Measurements from ENCODE around the gene ROPN1B. TPM values are rescaled to one million over a fixed set of nuclear protein-coding genes. Genes with fewer than 3 reads are reported as not detected.

The ROPN1B gene
- total RNA-seq, 1 donor from 2014 or later, result 4.6 TPM

DNA sequence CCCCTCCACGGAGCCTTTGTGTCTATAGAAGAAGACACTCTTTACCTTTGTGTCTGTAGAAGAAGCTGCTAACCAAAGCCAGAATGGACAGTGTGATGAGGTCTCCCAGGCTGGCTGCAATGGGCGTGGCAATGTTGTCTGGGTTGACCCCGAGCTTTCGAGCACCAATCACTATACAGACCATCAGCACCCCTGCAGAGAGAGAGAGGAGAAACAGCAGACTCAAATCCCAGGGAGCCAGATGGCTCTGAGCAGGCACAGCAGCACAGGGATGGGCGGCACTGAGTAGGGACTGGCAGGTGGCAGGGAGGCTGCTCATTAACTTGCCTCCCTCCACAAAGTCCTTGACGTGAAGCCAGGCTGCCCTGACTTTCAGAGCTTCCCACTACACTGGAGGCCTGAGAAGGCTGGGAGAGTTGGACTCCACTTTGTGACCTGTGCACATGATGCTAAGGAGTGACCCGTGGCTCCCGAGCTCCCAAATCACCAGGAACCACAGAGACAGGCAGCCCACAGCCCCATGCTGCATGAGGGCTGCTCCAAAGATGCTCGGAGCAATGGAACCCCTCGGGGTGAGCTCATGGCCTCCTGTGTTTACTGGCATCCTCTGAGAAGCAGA is 53.9 kb downstream of the ROPN1B start:
- intact Hi-C loops (cut with DNase I), result no loop called here
- ATAC-seq (ENCODE audit: poor library complexity), result no peak
- DNase-seq, result no peak

DNA sequence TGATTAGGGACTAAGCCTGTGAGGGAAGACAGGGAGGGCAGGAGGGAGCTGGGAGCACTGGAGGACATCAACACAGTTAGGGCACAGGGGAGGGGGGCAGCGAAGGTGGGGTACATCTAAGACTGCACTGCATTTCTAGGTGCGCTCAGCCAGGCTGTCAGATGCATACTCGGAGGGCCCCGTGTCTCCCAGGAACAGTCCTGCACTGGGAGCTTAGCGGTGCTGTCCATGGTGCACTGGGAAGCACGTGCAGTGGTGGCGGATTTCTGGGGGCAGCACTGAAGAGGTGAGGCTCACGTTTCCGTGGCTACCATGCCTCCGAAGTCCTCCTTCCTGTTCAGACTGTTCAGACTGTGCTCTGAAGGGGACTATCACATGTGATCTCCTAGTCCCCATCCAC is 54.4 kb downstream of the ROPN1B start:
- intact Hi-C loops (cut with DNase I), result no loop called here
- ATAC-seq (ENCODE audit: poor library complexity) (no peak), DNase-seq (no peak)

DNA sequence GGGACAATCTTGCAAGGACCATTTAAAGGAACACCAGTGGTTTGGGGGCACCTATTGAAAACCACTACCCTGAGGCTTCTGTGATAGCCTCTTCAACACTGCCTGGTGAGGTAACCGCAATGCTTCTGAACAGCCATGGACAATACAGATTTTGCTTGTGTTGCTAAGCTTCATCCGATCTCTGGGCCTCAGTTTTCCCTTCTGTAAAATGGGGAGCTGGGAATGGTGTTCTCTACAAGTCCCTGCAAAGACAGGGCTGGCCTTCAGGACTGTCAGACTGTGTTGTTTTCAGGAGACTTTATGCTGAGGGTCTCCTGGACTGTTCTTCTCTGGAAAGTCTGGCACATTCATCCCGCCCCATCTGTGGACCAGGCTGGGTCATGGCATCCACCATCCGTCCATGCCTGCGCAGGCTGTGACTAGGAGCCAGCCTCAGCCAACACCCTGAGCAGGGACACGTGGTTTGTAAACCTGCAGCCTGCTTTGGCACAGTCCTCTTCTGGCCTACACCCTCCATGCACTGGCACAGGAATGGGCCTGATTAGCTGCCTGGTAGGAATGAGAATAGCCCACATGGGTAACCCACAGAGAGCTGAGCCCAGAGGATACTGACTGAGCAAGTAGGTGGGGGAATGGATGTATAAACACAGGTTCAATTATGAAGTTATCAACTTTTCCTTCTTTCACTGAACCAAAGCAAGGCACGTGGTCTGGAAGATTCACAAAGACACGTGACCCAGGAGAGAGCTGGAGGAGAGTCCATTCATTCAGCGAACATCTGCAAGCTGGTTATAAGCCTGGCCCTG is 55.3 kb downstream of the ROPN1B start:
- DNase-seq (no peak), ATAC-seq (ENCODE audit: poor library complexity) (peak; percentile 13)
- intact Hi-C loops (cut with DNase I), result no loop called here

DNA sequence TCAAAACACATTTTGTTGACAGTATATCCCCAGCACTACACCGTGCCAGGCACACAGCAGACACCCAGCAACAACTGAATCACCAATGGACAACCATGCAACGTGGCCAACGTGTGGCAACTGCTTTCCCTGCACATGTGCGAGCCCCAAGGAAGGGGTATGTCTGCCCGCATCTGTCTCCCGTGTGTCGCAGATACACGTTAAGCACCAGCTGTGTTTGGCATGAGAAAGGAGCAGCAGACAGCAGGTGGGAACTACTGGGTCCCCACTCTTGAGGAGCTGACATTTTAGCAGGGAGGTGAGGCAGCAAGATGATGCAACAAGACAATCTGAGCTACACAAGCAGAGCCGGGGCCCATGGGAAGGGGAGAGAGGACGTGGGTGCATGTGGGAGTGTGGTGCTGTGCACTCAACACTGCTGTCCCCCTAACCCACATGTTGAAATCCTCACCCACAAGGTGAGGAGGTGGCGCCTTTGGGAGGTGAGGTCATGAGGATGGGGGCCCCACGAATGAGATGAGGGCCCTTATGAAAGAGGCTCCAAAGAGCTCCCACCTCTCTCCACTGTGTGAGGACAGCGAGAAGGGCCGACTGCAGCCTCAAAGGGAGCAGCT is 56.2 kb downstream of the ROPN1B start:
- DNase-seq, result no peak
- ATAC-seq (ENCODE audit: poor library complexity), result no peak
- intact Hi-C loops (cut with DNase I), result no loop called here

DNA sequence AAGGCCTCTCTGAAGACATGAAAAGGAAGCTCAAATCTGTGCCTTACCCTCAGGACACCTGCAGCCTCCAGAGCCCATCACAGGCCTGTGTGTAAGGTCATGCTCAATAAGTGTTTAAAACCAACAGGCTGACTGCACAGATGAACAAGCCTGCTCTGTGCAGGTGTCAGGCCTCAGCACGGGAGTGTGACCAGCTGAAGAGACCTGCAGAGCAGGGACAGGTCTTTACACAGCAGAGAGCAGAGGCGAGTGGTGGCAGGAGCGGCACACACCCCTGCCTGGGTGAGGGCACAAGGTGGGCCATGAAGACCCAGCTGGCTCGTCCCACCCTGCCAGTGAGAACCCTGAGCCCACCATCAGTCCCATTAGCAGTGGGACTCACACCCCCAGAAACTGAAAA is 56.9 kb downstream of the ROPN1B start:
- DNase-seq (no peak), ATAC-seq (ENCODE audit: poor library complexity) (no peak)
- intact Hi-C loops (cut with DNase I), result no loop called here

DNA sequence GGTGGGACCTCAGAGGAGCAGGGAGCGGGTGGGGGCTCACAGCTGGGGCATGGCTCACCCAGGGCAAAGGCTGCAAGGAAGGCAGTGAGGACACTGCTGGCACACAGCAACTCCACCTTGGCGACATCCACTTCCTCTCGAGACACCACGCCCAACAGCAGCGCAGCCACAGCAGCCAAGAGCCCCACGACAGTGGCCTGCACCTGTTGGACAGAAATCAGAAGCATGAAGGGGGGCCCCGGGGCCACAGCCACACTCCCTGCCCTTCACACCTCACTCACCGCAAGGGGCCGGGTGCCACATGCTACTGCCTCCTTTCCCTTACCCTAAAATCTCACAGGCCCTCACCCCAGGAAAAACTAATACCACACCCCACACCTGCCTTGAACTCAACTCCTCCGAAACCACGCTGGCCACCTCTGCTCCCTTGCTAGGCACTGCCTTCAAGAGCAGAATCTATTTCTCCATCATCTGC is 57.3 kb downstream of the ROPN1B start:
- ATAC-seq (ENCODE audit: poor library complexity), result no peak
- no peak for DNase-seq
- intact Hi-C loops (cut with DNase I), result no loop called here

DNA sequence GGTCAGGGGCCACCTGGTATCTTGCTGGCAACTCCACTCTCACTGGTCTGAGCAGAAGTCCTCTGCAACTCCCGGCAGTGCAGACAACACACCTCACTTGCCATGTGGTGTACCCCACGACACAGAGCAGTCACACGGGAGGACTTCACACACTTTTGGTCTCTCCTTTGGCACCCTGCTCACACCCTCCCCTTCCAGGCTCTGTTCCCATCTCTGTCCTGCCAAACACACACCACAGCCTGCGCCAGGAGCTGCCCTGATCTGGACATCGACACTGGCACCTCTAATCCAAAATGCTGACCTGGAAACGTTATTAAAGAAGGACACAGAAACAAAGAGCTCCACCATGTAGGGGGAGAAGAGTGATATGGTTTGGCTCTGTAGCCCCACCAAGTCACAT is 57.8 kb downstream of the ROPN1B start:
- DNase-seq (no peak), ATAC-seq (ENCODE audit: poor library complexity) (peak; percentile 75)
- intact Hi-C loops (cut with DNase I), result no loop called here

DNA sequence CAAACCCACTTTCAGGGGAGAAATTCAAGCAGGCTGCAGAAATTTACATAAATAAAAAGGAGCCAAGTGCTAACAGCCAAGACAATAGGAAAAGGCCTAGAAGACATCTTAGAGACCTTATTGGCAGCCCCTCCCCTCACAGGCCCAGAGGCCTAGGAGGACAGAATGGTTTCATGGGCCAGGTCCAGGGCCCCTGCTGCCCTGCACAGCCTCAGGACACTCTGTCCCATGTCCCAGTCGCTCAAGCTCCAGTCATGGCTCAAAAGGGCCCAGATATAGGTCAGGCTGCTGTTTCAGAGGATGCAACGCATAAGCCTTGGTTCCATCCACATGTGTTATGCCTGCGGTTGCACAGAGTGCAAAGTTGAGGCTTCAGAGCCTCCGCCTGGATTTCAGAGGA is 59.1 kb downstream of the ROPN1B start:
- ATAC-seq (ENCODE audit: poor library complexity), result no peak
- intact Hi-C loops (cut with DNase I), result no loop called here

DNA sequence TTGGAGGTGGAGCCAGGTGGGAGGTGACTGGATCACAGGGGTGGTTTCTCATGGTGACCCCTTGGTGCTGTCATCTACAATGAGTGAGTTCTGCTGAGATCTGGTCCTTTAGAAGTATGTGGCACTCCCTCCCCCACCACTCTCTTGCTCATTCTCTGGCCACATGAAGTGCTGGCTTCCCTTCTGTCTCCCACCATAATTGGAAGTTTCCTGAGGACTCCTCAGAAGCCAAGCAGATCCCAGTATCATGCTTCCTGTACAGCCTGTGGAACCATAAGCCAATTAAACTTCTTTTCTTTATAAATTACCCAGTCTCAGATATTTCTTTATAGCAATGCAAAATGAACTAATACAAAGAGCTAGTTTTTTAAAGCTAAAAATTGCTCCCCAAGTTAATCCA is 60.3 kb downstream of the ROPN1B start:
- intact Hi-C loops (cut with DNase I), result no loop called here
- ATAC-seq (ENCODE audit: poor library complexity) (no peak), DNase-seq (no peak)

More for the DNA sequence above, 59.1 kb downstream of the ROPN1B start:
- DNase-seq, result no peak

DNA sequence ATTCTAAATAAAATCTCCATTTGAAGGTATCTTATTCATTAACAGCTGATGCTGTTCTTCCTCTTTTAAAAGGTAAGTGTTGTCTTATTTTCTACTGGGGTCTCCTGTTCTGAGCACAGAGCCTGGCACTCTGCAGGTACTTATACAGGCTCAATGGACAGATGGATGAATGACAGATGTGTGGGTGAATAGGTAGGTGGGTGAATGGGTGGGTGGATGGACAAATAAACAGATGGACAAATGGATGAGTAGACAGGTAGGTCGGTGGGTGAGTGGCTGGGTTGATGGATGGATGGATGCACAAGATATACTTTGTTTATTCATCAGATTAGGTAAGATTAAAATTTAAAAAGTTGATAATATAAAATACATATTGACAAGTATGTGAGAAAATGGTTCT is 61.5 kb downstream of the ROPN1B start:
- DNase-seq, result no peak
- intact Hi-C loops (cut with DNase I), result no loop called here
- ATAC-seq (ENCODE audit: poor library complexity), result no peak

DNA sequence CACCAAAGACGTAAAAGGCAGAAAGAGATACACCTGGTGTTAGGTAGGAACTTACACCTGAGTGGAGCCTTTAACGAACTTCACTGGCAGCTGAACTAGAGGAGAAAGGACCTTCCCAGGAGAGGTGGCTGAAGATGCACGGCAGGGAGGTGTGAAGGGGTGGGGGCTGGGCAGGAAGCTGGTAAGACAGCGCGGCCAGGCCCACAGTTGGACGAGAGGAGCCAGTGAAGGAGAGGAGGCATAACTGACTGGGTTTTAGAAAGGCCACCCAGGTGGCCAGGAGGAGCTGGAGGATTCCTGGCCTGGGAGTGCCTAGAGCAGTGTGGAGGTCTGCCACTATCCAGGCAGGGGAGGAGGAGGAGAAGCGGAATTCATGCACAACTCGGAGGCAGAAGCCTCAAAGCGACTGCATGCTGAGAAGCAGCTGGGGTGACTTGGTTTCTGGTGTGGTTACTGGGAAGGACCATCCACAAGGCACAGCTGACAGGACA is 63.0 kb downstream of the ROPN1B start:
- intact Hi-C loops (cut with DNase I), result no loop called here
- ATAC-seq (ENCODE audit: poor library complexity), result no peak
- DNase-seq, result no peak

Other genes with a start within 250 kb of the ROPN1B start
- gene SLC41A3, start 114.9 kb downstream of the ROPN1B start, total RNA-seq, result 34.7 TPM
- gene ALDH1L1, start 211.4 kb downstream of the ROPN1B start, total RNA-seq, result 21.5 TPM